Endothelial cell (in vitro differentiated cells): Measurements from ENCODE around the gene TCF19. TPM values are rescaled to one million over a fixed set of nuclear protein-coding genes. Genes with fewer than 3 reads are reported as not detected.
"Not testable (repeated sequence)": the region's sequence is repeated elsewhere in the genome, so short reads cannot be mapped to it uniquely, and the experiment has no call there.

Source experiments
- DNase-seq: peaks from one replicate; pipeline ENCODE4 v3.0.0; 2021; ENCODE audit warnings: low spot score
- H3K27ac Mint-ChIP-seq: one replicate; pipeline ENCODE4 v1.8.0; 2021; ENCODE audit warnings: mixed read lengths, inconsistent platforms; ENCODE audit not compliant: unreplicated experiment
- H3K27me3 Mint-ChIP-seq: one replicate; pipeline ENCODE4 v1.8.0; 2021; ENCODE audit warnings: mild to moderate bottlenecking, moderate library complexity, mixed read lengths, inconsistent platforms; ENCODE audit not compliant: unreplicated experiment
- H3K36me3 Mint-ChIP-seq: one replicate; pipeline ENCODE4 v1.8.0; 2021; ENCODE audit warnings: mild to moderate bottlenecking, low read depth, mixed read lengths, inconsistent platforms; ENCODE audit not compliant: unreplicated experiment
- H3K4me1 Mint-ChIP-seq: one replicate; pipeline ENCODE4 v1.8.0; 2021; ENCODE audit warnings: mild to moderate bottlenecking, mixed read lengths, inconsistent platforms; ENCODE audit not compliant: unreplicated experiment
- H3K4me3 Mint-ChIP-seq: one replicate; pipeline ENCODE4 v1.8.0; 2021; ENCODE audit warnings: mild to moderate bottlenecking, mixed read lengths, inconsistent platforms; ENCODE audit not compliant: unreplicated experiment
- H3K9me3 Mint-ChIP-seq: one replicate; pipeline ENCODE4 v1.8.0; 2021; ENCODE audit warnings: mixed read lengths, inconsistent platforms; ENCODE audit not compliant: unreplicated experiment
- total RNA-seq: library from RNA; stranded (reverse); fragmentation: NEBNext Ultra II Directional; extraction: Animal tissue kit (Norgen Biotek cat#: 25700); gene quantifications from one replicate; pipeline ENCODE4 v1.2.1, GENCODE V29; 2021; ENCODE audit not compliant: unreplicated experiment
- TF ChIP-seq, protein P1 (sequence below): fragments of 200-600 bp; sonication (generic); IDR thresholded peaks from one replicate; pipeline ENCODE4 v1.5.0; 2021; ENCODE audit warnings: antibody characterized with exemption; ENCODE audit not compliant: unreplicated experiment

TCF19 gene
- total RNA-seq, 1 donor from 2014 or later, result 17.2 TPM

DNA sequence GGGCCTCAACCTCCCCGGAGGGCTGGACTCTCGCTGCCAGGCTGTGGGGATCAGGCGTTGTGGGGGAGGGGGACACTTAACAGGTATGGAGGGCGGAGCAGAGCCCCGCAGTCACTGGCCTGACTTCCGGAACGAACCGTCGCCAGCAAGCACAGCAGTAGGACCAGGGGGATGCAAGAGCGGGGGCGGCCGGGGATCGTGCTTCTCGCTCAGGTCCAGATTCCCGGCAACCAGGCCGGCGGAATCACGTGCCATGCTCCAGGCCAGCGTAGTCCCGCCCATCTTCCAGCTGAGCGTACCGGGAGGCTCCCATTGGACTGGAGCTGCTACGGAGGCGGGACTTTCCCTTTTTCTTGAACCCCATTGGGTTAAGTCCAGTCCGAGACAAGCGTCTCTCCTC is 22.1 kb downstream of the TCF19 start:
- Mint-ChIP-seq H3K4me1 (peaks cover 9% of the 10 kb centered on the region), H3K36me3 (no peaks in the 10 kb centered on the region), H3K27ac (no peak overlapping the region), H3K4me3 (no peak overlapping the region), H3K27me3 (peaks cover 9% of the 10 kb centered on the region), H3K9me3 (no peaks in the 10 kb centered on the region)
- TF ChIP-seq, protein P1, sequence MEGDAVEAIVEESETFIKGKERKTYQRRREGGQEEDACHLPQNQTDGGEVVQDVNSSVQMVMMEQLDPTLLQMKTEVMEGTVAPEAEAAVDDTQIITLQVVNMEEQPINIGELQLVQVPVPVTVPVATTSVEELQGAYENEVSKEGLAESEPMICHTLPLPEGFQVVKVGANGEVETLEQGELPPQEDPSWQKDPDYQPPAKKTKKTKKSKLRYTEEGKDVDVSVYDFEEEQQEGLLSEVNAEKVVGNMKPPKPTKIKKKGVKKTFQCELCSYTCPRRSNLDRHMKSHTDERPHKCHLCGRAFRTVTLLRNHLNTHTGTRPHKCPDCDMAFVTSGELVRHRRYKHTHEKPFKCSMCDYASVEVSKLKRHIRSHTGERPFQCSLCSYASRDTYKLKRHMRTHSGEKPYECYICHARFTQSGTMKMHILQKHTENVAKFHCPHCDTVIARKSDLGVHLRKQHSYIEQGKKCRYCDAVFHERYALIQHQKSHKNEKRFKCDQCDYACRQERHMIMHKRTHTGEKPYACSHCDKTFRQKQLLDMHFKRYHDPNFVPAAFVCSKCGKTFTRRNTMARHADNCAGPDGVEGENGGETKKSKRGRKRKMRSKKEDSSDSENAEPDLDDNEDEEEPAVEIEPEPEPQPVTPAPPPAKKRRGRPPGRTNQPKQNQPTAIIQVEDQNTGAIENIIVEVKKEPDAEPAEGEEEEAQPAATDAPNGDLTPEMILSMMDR, result no peak
- DNase-seq, result no peak

DNA sequence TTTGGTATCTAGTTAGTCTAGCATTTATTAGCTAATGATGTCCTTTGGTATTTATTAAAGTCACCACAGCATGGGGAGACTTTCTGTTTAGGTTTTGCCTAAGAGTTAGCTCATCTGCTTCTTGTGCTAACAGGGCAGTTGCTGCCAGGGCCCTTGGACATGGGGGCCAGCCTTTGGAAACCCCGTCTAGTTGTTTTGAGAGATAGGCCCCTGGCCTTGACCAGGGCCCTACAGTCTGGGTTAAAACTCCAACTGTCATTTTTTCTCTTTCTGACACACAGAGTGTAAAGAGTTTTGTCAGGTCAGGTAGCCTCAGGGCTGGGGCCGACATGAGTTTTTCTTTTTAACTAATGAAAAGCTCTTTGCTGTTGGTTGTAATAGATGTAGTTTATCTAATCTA is 24.9 kb downstream of the TCF19 start:
- H3K27ac Mint-ChIP-seq, H3K4me1 Mint-ChIP-seq, H3K4me3 Mint-ChIP-seq, H3K36me3 Mint-ChIP-seq, H3K27me3 Mint-ChIP-seq, DNase-seq, H3K9me3 Mint-ChIP-seq: not testable (repeated sequence)

DNA sequence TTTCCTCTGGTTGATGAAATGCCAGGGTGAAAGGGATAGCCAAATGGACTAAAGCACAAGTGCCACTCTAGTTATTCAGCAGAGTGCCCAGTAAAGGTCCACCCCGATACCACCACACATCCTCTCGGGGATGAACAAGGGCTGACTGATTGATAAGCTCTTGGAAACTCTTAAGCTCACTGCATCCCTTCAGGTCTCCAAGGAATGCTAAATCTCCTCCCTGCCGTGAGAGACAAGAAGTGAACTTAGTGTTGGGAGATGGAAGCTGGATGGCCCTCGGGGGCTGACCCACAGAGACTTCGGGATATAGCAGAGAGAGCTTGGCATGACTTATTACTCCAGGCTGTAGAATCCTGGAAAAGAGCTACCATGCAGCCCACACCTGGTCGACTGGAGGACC is 25.5 kb downstream of the TCF19 start:
- H3K4me1 Mint-ChIP-seq, H3K27ac Mint-ChIP-seq, H3K27me3 Mint-ChIP-seq, H3K9me3 Mint-ChIP-seq, DNase-seq, H3K36me3 Mint-ChIP-seq, H3K4me3 Mint-ChIP-seq: not testable (repeated sequence)

DNA sequence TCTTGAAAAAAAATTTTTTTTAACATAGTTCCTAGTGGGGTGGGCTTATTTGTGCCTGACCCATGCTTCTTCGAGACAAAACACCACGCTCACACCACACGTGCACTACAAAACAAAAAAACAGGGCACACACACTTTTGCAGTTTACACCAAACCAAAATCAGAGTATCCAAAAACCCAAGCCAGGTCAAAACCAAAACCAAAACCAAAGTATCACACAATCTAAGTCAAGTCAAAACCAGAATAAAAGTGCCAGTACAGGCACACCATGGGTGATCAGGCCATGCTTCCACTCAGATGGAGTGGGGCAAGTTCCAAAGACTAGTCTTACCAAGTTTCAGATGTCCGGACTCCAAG is 27.3 kb downstream of the TCF19 start:
- not testable (repeated sequence) for H3K27me3 Mint-ChIP-seq, H3K9me3 Mint-ChIP-seq, DNase-seq, H3K36me3 Mint-ChIP-seq, H3K4me1 Mint-ChIP-seq, H3K4me3 Mint-ChIP-seq, H3K27ac Mint-ChIP-seq

DNA sequence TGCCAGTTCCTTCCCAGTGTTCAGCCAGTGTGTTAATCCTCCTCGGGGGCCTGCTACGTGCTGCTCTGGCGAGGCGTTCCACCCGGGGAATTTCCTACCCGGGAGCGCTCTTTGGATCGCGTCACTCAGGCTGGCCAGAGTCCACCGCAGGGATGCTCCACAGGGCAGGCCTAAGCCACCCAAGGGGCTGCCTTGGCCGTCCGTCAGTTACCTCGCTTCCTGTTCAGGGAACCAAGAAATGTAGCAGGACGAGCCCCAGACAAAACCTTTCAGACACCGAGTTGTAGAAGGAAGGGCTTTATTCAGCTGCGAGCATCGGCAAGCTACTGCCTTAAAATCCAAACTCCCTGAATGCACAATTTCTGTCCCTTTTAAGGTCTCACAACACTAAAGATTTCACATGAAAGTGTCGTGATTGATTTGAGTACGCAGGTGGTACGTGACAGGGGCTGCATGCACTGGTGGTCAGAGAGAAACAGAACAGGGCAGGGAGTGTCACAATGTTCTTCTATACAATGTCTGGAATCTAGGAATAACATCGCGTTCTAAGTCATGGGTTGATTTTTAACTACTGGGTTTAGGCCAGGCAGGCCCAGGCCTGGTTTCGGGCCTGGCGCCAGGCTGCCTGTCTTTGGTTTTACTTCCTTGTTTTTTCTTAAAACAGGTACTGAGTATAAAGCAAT is 27.8 kb downstream of the TCF19 start:
- Mint-ChIP-seq H3K27me3 (peaks cover 3% of the 10 kb centered on the region), H3K36me3 (no peaks in the 10 kb centered on the region), H3K4me1 (no peaks in the 10 kb centered on the region), H3K27ac (no peak overlapping the region), H3K4me3 (no peak overlapping the region), H3K9me3 (no peaks in the 10 kb centered on the region)
- DNase-seq, result no peak
- TF ChIP-seq, protein P1, result no peak

DNA sequence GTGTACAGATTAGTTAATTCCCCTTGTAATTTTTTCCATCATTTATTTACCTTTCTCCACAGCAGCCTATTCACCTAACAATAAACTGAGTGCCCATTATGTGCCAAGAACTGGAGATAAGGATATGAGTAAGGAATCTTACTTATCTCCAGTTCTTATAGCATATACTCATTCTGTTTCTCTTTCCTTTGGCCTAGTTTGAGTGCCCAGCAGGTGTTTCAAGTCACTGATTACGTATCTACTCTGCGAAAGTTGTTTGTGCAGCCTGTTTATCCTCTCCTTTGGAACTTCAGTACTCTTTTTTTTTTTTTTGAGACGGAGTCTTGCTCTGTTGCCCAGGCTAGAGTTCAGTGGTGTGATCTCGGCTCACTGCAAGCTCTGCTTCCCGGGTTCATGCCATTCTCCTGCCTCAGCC is 29.4 kb downstream of the TCF19 start:
- no peak for DNase-seq
- Mint-ChIP-seq H3K4me1 (no peaks in the 10 kb centered on the region), H3K27ac (no peak overlapping the region), H3K4me3 (no peak overlapping the region), H3K9me3 (no peaks in the 10 kb centered on the region), H3K27me3 (peaks cover 3% of the 10 kb centered on the region), H3K36me3 (no peaks in the 10 kb centered on the region)
- TF ChIP-seq, protein P1, result no peak

DNA sequence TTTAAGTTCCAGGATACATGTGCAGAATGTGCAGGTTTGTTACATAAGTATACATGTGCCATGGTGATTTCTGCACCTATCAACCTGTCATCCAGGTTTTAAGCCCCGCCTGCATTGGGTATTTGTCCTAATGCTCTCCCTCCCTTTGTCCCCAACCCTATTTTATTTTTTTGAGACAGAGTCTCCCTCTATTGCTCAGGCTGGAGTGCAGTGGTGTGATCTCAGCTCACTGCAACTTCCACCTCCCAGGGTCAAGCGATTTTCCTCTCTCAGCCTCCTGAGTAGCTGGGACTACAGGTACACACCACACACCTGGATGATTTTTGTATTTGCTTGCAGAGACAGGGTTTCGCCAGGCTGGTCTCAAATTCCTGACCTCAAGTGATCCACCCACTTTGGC is 30.8 kb downstream of the TCF19 start:
- H3K27ac Mint-ChIP-seq, H3K9me3 Mint-ChIP-seq, H3K27me3 Mint-ChIP-seq, H3K4me1 Mint-ChIP-seq, H3K4me3 Mint-ChIP-seq, DNase-seq, H3K36me3 Mint-ChIP-seq: not testable (repeated sequence)
